Cardiac fibroblast (primary cell): Measurements from ENCODE around the gene MED6.

Experiments
- DNase-seq, 2 donors: peaks; one replicate each; pipeline versions ENCODE4 v3.0.0 to v3.0.0-alpha.2; 2010; ENCODE audit warnings: low read depth in 2 of 2
- H3K4me3 ChIP-seq, 2 donors: replicated peaks in 1 of 2; 1 replicate in 1 of 2; 2 replicates in 1 of 2; pipeline ENCODE4 v1.5.1; 2011; ENCODE audit warnings: low read depth in 2 of 2, low read length in 2 of 2, mild to moderate bottlenecking in 2 of 2, moderate library complexity in 1 of 2
- CTCF ChIP-seq: IDR thresholded peaks from one replicate; pipeline ENCODE4 v1.5.1; 2011; ENCODE audit warnings: low read depth, mild to moderate bottlenecking, low read length, inconsistent platforms

MED6 gene

GRCh38 chr14:70573050-70573449 lies 27.4 kb downstream of the MED6 start:
- DNase-seq, result no peak
- no peak overlapping the region for H3K4me3 ChIP-seq
- TF ChIP-seq CTCF, result no peak

GRCh38 chr14:70571139-70571538 lies 29.3 kb downstream of the MED6 start:
- no peak for TF ChIP-seq CTCF
- DNase-seq, result no peak
- no peak overlapping the region for H3K4me3 ChIP-seq

- no peak overlapping the region for H3K4me3 ChIP-seq
- DNase-seq, result peak; percentile 35 to 60
- TF ChIP-seq CTCF, result peak; percentile 68
Measured at GRCh38 chr14:70567791-70568190, 32.7 kb downstream of the MED6 start.

- H3K4me3 ChIP-seq, result no peak overlapping the region
- TF ChIP-seq CTCF, result no peak
- no peak for DNase-seq
Measured at GRCh38 chr14:70563869-70564268, 36.6 kb downstream of the MED6 start.

GRCh38 chr14:70563417-70563816 lies 37.0 kb downstream of the MED6 start:
- no peak for TF ChIP-seq CTCF
- DNase-seq, result no peak
- no peak overlapping the region for H3K4me3 ChIP-seq

GRCh38 chr14:70558356-70558755 lies 42.1 kb downstream of the MED6 start:
- no peak for TF ChIP-seq CTCF
- no peak for DNase-seq
- no peak overlapping the region for H3K4me3 ChIP-seq

GRCh38 chr14:70555890-70556289 lies 44.6 kb downstream of the MED6 start:
- peak; percentile 30 to 32 for DNase-seq
- H3K4me3 ChIP-seq, result no peak overlapping the region
- TF ChIP-seq CTCF, result no peak
